Neural cell (in vitro differentiated cells): ENCODE results near the gene MCM9. TPM values are rescaled to one million over a fixed set of nuclear protein-coding genes. Genes with fewer than 3 reads are reported as not detected.

Experiments
- H2AFZ ChIP-seq: fragments of 200-600, 300-800 bp; sonication (generic), shearing (Covaris generic); 2 replicates; pipeline ENCODE4 v1.6.0; 2014; ENCODE audit warnings: low read depth, mild to moderate bottlenecking, antibody characterized with exemption, low read length, moderate library complexity
- H3F3A ChIP-seq: fragments of 200-600 bp; shearing (Covaris generic); 2 replicates; pipeline ENCODE4 v1.6.1; 2016; ENCODE audit warnings: mild to moderate bottlenecking, moderate library complexity, mixed read lengths, antibody characterized with exemption, low read length; ENCODE audit not compliant: insufficient read depth, poor library complexity, severe bottlenecking
- H3K27ac ChIP-seq: fragments of 200-600, 300-800 bp; sonication (generic), shearing (Covaris generic); 2 replicates; pipeline ENCODE4 v1.5.1; 2014; ENCODE audit warnings: mild to moderate bottlenecking, low read length, moderate library complexity
- H3K27me3 ChIP-seq: fragments of 300-800, 200-600 bp; sonication (generic), shearing (Covaris generic); 2 replicates; pipeline ENCODE4 v1.6.0; 2014; ENCODE audit warnings: mild to moderate bottlenecking, low read depth, low read length, moderate library complexity; ENCODE audit not compliant: insufficient read depth
- H3K36me3 ChIP-seq: fragments of 300-800, 200-600 bp; sonication (generic), shearing (Covaris generic); 2 replicates; pipeline ENCODE4 v1.5.1; 2014; ENCODE audit warnings: mild to moderate bottlenecking, antibody characterized with exemption, low read length, moderate library complexity; ENCODE audit not compliant: insufficient read depth
- H3K4me2 ChIP-seq: fragments of 300-800, 200-600 bp; sonication (generic), shearing (Covaris generic); 2 replicates; pipeline ENCODE4 v1.6.0; 2014; ENCODE audit warnings: mild to moderate bottlenecking, low read length
- H3K4me3 ChIP-seq: fragments of 300-800, 200-600 bp; sonication (generic), shearing (Covaris generic); 2 replicates; pipeline ENCODE4 v1.5.1; 2014; ENCODE audit warnings: mild to moderate bottlenecking, low read length, moderate library complexity
- H3K79me2 ChIP-seq: fragments of 200-600 bp; shearing (Covaris generic); replicated peaks from 2 replicates; pipeline ENCODE4 v1.6.0; 2014; ENCODE audit warnings: mild to moderate bottlenecking, low read length, moderate library complexity; ENCODE audit not compliant: insufficient read depth
- H3K9ac ChIP-seq: fragments of 300-800, 200-600 bp; sonication (generic), shearing (Covaris generic); 2 replicates; pipeline ENCODE4 v1.6.1; 2016; ENCODE audit warnings: mild to moderate bottlenecking, low read length, mixed read lengths
- H3K9me2 ChIP-seq: fragments of 200-600 bp; shearing (Covaris generic); 2 replicates; pipeline ENCODE4 v1.6.1; 2016; ENCODE audit warnings: mild to moderate bottlenecking, low read length, mixed read lengths; ENCODE audit not compliant: insufficient read depth
- H3K9me3 ChIP-seq: fragments of 200-600, 300-800 bp; sonication (generic), shearing (Covaris generic); 2 replicates; pipeline ENCODE4 v1.6.1; 2016; ENCODE audit warnings: mild to moderate bottlenecking, mixed run types, low read length, moderate library complexity, mixed read lengths
- H4K20me1 ChIP-seq: fragments of 200-600 bp; shearing (Covaris generic); 2 replicates; pipeline ENCODE4 v1.6.1; 2016; ENCODE audit warnings: mild to moderate bottlenecking, mixed run types; ENCODE audit not compliant: insufficient read depth
- EP300 ChIP-seq: fragments of 450-650 bp; conservative IDR thresholded peaks from 2 replicates; pipeline ENCODE4 v1.6.1; 2014; ENCODE audit warnings: antibody characterized with exemption, mild to moderate bottlenecking, moderate library complexity; ENCODE audit not compliant: poor library complexity, severe bottlenecking
- EZH2 ChIP-seq: fragments of 200-600, 300-800 bp; shearing (Covaris generic), sonication (generic); IDR thresholded peaks from 2 replicates; pipeline ENCODE4 v1.6.1; 2014; ENCODE audit warnings: antibody characterized with exemption, low read length, borderline replicate concordance, mild to moderate bottlenecking; ENCODE audit not compliant: insufficient read depth, poor library complexity, severe bottlenecking
- MXI1 ChIP-seq: fragments of 450-650 bp; conservative IDR thresholded peaks from 2 replicates; pipeline ENCODE4 v1.6.1; 2014; ENCODE audit warnings: antibody characterized with exemption, mild to moderate bottlenecking; ENCODE audit not compliant: poor library complexity, severe bottlenecking
- POLR2AphosphoS5 ChIP-seq: IDR thresholded peaks from 2 replicates; pipeline ENCODE4 v1.6.1; 2012
- RAD21 ChIP-seq: fragments of 450-650 bp; conservative IDR thresholded peaks from 2 replicates; pipeline ENCODE4 v1.6.1; 2014; ENCODE audit warnings: antibody characterized with exemption, mild to moderate bottlenecking, moderate library complexity
- SMC3 ChIP-seq: fragments of 450-650 bp; conservative IDR thresholded peaks from 2 replicates; pipeline ENCODE4 v1.6.1; 2014; ENCODE audit warnings: antibody characterized with exemption, mild to moderate bottlenecking, moderate library complexity; ENCODE audit not compliant: poor library complexity
- TAF1 ChIP-seq: IDR thresholded peaks from 2 replicates; pipeline ENCODE4 v1.6.1; 2012; ENCODE audit warnings: low read depth
- polyA plus RNA-seq: library from polyadenylated mRNA; depleted of rRNA; stranded (reverse); fragments of >200 nt; gene quantifications from 2 replicates; pipeline ENCODE4 v1.2.3, GENCODE V29; 2014
- TF ChIP-seq, protein P1 (sequence below): IDR thresholded peaks from 2 replicates; pipeline ENCODE4 v1.6.1; 2012; ENCODE audit warnings: borderline replicate concordance
- TF ChIP-seq, protein P2 (sequence below): fragments of 450-650 bp; IDR thresholded peaks from 2 replicates; pipeline ENCODE4 v1.5.1; 2014; ENCODE audit warnings: antibody characterized with exemption, mild to moderate bottlenecking, moderate library complexity; ENCODE audit not compliant: poor library complexity, severe bottlenecking

The MCM9 gene
- polyA plus RNA-seq, 1 donor from 2014 or later, result 7.8 TPM

DNA sequence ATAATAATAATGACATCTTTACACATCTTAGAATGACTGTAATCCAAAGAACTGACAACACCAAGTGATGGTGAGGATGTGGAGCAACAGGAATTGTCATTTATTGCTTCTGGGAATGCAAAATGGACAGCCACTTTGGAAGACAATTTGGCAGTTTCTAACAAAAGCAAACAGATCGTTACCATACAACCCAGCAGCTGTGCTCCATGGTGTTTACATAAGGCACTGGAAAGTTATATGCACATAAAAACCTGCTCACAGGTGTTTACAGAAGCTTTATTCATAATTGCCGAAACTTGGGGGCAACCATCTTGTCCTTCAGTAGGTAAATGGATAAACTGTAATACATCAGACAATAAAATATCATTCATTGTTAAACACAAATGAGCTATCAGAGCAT, 59.3 kb downstream of the MCM9 start:
- no peak overlapping the region for H3K4me3 ChIP-seq
- H3K27ac ChIP-seq, result no peak overlapping the region
- no peaks in the 10 kb centered on the region for H3K36me3 ChIP-seq
- H3K4me2 ChIP-seq, result no peak overlapping the region
- H3F3A ChIP-seq, result no peaks in the 10 kb centered on the region
- H3K9ac ChIP-seq, result no peak overlapping the region
- no peaks in the 10 kb centered on the region for H3K9me2 ChIP-seq
- H3K9me3 ChIP-seq, result no peaks in the 10 kb centered on the region
- no peak overlapping the region for H2AFZ ChIP-seq
- no peak for TF ChIP-seq EZH2
- no peak for TF ChIP-seq SMC3
- TF ChIP-seq TAF1, result no peak
- TF ChIP-seq, protein P1, sequence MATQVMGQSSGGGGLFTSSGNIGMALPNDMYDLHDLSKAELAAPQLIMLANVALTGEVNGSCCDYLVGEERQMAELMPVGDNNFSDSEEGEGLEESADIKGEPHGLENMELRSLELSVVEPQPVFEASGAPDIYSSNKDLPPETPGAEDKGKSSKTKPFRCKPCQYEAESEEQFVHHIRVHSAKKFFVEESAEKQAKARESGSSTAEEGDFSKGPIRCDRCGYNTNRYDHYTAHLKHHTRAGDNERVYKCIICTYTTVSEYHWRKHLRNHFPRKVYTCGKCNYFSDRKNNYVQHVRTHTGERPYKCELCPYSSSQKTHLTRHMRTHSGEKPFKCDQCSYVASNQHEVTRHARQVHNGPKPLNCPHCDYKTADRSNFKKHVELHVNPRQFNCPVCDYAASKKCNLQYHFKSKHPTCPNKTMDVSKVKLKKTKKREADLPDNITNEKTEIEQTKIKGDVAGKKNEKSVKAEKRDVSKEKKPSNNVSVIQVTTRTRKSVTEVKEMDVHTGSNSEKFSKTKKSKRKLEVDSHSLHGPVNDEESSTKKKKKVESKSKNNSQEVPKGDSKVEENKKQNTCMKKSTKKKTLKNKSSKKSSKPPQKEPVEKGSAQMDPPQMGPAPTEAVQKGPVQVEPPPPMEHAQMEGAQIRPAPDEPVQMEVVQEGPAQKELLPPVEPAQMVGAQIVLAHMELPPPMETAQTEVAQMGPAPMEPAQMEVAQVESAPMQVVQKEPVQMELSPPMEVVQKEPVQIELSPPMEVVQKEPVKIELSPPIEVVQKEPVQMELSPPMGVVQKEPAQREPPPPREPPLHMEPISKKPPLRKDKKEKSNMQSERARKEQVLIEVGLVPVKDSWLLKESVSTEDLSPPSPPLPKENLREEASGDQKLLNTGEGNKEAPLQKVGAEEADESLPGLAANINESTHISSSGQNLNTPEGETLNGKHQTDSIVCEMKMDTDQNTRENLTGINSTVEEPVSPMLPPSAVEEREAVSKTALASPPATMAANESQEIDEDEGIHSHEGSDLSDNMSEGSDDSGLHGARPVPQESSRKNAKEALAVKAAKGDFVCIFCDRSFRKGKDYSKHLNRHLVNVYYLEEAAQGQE, result no peak
- no peak for TF ChIP-seq EP300
- no peak for TF ChIP-seq MXI1
- TF ChIP-seq POLR2AphosphoS5, result no peak
- TF ChIP-seq, protein P2, sequence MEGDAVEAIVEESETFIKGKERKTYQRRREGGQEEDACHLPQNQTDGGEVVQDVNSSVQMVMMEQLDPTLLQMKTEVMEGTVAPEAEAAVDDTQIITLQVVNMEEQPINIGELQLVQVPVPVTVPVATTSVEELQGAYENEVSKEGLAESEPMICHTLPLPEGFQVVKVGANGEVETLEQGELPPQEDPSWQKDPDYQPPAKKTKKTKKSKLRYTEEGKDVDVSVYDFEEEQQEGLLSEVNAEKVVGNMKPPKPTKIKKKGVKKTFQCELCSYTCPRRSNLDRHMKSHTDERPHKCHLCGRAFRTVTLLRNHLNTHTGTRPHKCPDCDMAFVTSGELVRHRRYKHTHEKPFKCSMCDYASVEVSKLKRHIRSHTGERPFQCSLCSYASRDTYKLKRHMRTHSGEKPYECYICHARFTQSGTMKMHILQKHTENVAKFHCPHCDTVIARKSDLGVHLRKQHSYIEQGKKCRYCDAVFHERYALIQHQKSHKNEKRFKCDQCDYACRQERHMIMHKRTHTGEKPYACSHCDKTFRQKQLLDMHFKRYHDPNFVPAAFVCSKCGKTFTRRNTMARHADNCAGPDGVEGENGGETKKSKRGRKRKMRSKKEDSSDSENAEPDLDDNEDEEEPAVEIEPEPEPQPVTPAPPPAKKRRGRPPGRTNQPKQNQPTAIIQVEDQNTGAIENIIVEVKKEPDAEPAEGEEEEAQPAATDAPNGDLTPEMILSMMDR, result no peak
- TF ChIP-seq RAD21, result no peak
- no peaks in the 10 kb centered on the region for H3K27me3 ChIP-seq
- H4K20me1 ChIP-seq, result no peaks in the 10 kb centered on the region
- H3K79me2 ChIP-seq, result no peaks in the 10 kb centered on the region

- Histone ChIP-seq H4K20me1 (no peaks in the 10 kb centered on the region), H3K9ac (no peak overlapping the region), H2AFZ (no peak overlapping the region), H3K27me3 (no peaks in the 10 kb centered on the region), H3K36me3 (no peaks in the 10 kb centered on the region), H3K9me2 (no peaks in the 10 kb centered on the region), H3K4me3 (no peak overlapping the region), H3K79me2 (no peaks in the 10 kb centered on the region), H3F3A (no peaks in the 10 kb centered on the region), H3K4me2 (no peak overlapping the region), H3K27ac (no peak overlapping the region), H3K9me3 (no peaks in the 10 kb centered on the region)
- TF ChIP-seq MXI1, result no peak
- TF ChIP-seq EZH2, result no peak
- TF ChIP-seq RAD21, result no peak
- no peak for TF ChIP-seq POLR2AphosphoS5
- no peak for TF ChIP-seq TAF1
- no peak for TF ChIP-seq SMC3
- no peak for TF ChIP-seq EP300
- TF ChIP-seq, protein P1, result no peak
- TF ChIP-seq, protein P2, result no peak
These were observed 61.7 kb downstream of the MCM9 start for GRCh38 chr6:118873239-118873638.
